Measurements from ENCODE around the gene DAPK2.
"Not testable (repeated sequence)": the region's sequence is repeated elsewhere in the genome, so short reads cannot be mapped to it uniquely, and the experiment has no call there.

Gene DAPK2

DNA sequence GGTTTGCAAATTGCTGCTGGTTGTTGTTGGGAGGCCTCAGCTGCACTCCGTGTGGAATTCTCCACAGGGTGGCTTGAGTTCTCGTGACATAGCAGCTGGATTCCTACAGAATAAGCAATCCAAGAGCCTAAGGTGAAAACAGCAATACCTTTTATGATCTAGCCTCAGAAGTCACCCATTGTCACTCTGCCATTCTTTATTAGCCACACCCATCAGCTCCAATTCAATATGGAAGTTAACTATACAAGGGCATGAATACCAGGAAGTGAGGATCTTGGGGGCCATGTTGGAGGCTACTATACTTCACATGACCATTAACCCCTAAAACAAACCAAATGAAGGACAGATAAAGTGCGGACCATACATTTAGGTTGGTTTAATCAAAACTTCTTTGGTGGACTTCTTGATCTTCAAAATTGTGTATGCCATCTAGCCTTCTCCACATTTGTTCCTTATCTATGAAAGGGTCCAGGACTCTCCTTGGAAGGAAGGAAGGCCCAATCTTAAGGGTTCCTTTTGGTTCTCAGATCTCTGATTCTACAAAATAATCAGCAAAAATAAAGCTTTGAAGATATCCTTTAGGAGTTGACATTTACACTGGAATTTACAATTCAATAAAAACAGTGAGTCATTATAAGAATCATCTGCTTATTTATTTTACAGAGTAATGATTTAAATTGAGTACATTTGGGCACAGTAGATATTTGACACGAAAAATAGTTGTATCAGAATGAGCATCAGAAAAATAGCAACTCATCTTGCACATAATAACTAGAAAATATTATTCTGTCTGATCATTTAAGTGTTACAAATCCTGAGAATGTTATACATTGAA is 25.9 kb upstream of the DAPK2 start:
- no peak overlapping the region for H3K4me3 ChIP-seq (ENCODE audit: low read length)
- H3K27ac ChIP-seq (ENCODE audit: low read length), result no peak overlapping the region
- H3K9me3 ChIP-seq (ENCODE audit: control insufficient read depth, low read depth, low read length), result no peaks in the 10 kb centered on the region
- no peak overlapping the region for H3K9ac ChIP-seq (ENCODE audit: low read length)
- no peaks in the 10 kb centered on the region for H3K27me3 ChIP-seq (ENCODE audit: control insufficient read depth, insufficient read depth, low read length)
- H3K4me1 ChIP-seq (ENCODE audit: control insufficient read depth, low read depth, low read length), result no peaks in the 10 kb centered on the region
- H3K36me3 ChIP-seq (ENCODE audit: control insufficient read depth, low read depth, low read length), result peaks cover 20% of the 10 kb centered on the region

DNA sequence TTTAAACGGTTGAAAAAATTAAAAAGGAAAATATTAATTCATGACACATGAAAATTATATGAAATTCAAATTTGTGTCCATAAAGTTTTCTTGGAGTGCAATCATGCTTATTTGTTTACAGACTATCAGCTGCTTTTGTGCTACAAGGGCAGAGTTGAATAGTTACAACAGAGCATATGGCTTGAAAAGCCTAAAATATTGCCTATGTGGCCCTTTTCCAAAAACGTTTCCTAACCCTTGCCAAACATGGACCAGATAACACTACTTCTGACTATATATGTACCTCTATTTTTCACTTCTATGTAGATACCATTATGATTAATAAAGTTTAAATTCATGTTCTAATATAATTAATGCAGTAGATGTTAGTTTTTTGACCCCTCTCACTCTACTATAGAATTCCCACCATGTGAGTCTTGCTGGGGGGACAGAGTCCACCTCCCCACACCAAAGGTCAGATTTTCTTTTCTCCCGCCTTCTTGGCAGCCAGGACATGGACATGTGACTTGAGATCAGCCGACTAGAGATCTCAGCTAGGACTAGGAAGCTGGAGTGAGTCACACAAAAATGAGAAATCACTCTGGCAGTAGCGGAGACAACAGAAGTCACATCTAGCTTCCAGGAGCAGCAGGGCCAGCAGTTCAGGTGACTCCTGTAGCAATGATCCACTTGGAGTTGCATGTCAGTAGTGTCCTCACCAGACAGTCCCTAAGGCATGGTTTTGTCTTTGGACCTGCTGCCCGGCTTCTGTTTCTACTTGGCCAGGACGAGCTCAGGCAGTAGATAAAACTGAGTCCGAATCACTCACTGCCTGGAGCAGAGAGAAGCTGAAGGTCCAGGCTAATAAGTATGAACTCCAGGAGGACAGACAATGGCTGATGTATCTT is 24.9 kb upstream of the DAPK2 start:
- Histone ChIP-seq H3K27ac (ENCODE audit: low read length) (no peak overlapping the region), H3K27me3 (ENCODE audit: control insufficient read depth, insufficient read depth, low read length) (no peaks in the 10 kb centered on the region), H3K9me3 (ENCODE audit: control insufficient read depth, low read depth, low read length) (no peaks in the 10 kb centered on the region), H3K36me3 (ENCODE audit: control insufficient read depth, low read depth, low read length) (peaks cover 20% of the 10 kb centered on the region), H3K9ac (ENCODE audit: low read length) (no peak overlapping the region), H3K4me1 (ENCODE audit: control insufficient read depth, low read depth, low read length) (no peaks in the 10 kb centered on the region), H3K4me3 (ENCODE audit: low read length) (no peak overlapping the region)

DNA sequence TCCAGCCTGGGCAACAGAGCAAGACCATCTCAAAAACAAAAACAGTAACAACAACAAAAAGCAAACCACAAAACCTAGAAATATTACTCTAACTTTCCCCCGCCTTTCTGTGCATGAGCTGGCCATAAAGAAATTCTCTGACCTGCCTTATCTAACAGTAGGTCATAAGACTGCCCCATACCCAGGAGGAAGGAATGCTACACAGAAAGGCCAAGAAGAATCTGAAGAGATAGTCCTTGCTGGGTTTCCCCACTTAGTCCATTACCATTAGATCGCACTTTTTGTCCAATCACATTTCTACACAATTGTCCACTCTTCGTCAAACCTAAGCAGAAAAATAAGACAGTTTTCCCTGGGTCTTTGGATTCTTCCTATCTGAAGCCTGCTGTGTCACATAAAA is 23.8 kb upstream of the DAPK2 start:
- H3K4me3 ChIP-seq (ENCODE audit: low read length), result no peak overlapping the region
- no peaks in the 10 kb centered on the region for H3K27me3 ChIP-seq (ENCODE audit: control insufficient read depth, insufficient read depth, low read length)
- peaks cover 17% of the 10 kb centered on the region for H3K36me3 ChIP-seq (ENCODE audit: control insufficient read depth, low read depth, low read length)
- H3K27ac ChIP-seq (ENCODE audit: low read length), result no peak overlapping the region
- H3K9ac ChIP-seq (ENCODE audit: low read length), result no peak overlapping the region
- H3K9me3 ChIP-seq (ENCODE audit: control insufficient read depth, low read depth, low read length), result no peaks in the 10 kb centered on the region
- H3K4me1 ChIP-seq (ENCODE audit: control insufficient read depth, low read depth, low read length), result no peaks in the 10 kb centered on the region

DNA sequence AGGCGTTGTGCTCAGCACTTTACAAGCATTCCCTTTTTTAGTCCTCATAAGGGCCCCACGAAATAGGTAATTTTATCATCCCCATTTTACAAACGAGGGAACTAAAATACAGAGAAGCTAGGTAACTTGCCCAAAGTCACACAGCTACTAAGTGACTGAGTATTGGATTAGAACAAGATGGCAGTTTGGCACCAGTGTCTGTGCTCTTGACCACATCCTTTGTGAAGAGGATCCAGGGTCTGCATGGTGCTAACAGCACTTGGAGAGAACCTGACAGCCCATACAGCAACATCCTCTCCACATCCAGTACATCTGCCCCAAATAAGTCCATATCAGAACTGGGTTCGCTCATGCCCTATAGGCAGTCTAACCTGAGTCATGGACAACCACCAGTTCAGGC is 21.8 kb upstream of the DAPK2 start:
- H3K27ac ChIP-seq (ENCODE audit: low read length), result no peak overlapping the region
- no peak overlapping the region for H3K4me3 ChIP-seq (ENCODE audit: low read length)
- H3K36me3 ChIP-seq (ENCODE audit: control insufficient read depth, low read depth, low read length), result peaks cover 15% of the 10 kb centered on the region
- no peaks in the 10 kb centered on the region for H3K27me3 ChIP-seq (ENCODE audit: control insufficient read depth, insufficient read depth, low read length)
- no peaks in the 10 kb centered on the region for H3K4me1 ChIP-seq (ENCODE audit: control insufficient read depth, low read depth, low read length)
- no peak overlapping the region for H3K9ac ChIP-seq (ENCODE audit: low read length)
- no peaks in the 10 kb centered on the region for H3K9me3 ChIP-seq (ENCODE audit: control insufficient read depth, low read depth, low read length)

GRCh38 chr15:64067564-64068030 is 21.3 kb upstream of the DAPK2 start:
- Histone ChIP-seq H3K36me3 (ENCODE audit: control insufficient read depth, low read depth, low read length) (peaks cover 10% of the 10 kb centered on the region), H3K9me3 (ENCODE audit: control insufficient read depth, low read depth, low read length) (no peaks in the 10 kb centered on the region), H3K27ac (ENCODE audit: low read length) (no peak overlapping the region), H3K4me1 (ENCODE audit: control insufficient read depth, low read depth, low read length) (no peaks in the 10 kb centered on the region), H3K27me3 (ENCODE audit: control insufficient read depth, insufficient read depth, low read length) (no peaks in the 10 kb centered on the region), H3K4me3 (ENCODE audit: low read length) (no peak overlapping the region), H3K9ac (ENCODE audit: low read length) (no peak overlapping the region)

DNA sequence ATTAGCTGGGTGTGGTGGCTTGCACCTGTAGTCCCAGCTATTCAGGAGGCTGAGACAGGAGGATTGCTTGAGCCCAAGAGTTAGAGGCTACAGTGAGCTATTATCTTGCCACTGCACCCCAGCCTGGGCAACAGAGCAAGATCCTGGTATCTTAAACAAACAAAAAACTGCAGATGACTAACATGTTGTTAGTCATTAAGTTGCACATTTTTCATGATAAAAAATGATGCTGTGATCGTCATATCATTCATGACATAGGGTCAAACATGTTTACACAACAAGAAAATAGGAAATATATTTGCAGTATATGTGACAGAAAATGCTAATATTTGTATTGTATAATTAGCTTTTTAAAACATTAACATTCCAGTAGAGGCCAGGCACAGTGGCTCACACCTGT is 20.2 kb upstream of the DAPK2 start:
- H3K4me3 ChIP-seq (ENCODE audit: low read length), result no peak overlapping the region
- H3K27ac ChIP-seq (ENCODE audit: low read length), result no peak overlapping the region
- H3K36me3 ChIP-seq (ENCODE audit: control insufficient read depth, low read depth, low read length), result peaks cover 5% of the 10 kb centered on the region
- H3K9me3 ChIP-seq (ENCODE audit: control insufficient read depth, low read depth, low read length), result no peaks in the 10 kb centered on the region
- H3K27me3 ChIP-seq (ENCODE audit: control insufficient read depth, insufficient read depth, low read length), result no peaks in the 10 kb centered on the region
- H3K9ac ChIP-seq (ENCODE audit: low read length), result no peak overlapping the region
- H3K4me1 ChIP-seq (ENCODE audit: control insufficient read depth, low read depth, low read length), result no peaks in the 10 kb centered on the region

DNA sequence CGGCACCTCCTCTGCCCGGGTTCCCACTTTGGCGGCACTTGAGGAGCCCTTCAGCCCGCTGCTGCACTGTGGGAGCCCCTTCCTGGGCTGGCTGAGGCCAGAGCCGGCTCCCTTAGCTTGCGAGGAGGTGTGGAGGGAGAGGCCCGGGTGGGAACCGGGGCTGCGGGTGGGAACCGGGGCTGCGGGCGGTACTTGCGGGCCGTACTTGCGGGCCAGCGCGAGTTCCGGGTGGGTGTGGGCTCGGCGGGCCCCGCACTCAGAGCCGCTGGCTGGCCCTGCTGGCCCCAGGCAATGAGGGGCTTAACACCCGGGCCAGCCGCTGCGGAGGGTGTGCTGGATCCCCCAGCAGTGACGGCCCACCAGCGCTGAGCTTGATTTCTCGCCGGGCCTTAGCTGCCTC is 14.4 kb upstream of the DAPK2 start:
- Histone ChIP-seq H3K9me3 (ENCODE audit: control insufficient read depth, low read depth, low read length) (no peaks in the 10 kb centered on the region), H3K27me3 (ENCODE audit: control insufficient read depth, insufficient read depth, low read length) (no peaks in the 10 kb centered on the region), H3K36me3 (ENCODE audit: control insufficient read depth, low read depth, low read length) (no peaks in the 10 kb centered on the region), H3K27ac (ENCODE audit: low read length) (no peak overlapping the region), H3K4me3 (ENCODE audit: low read length) (no peak overlapping the region), H3K9ac (ENCODE audit: low read length) (no peak overlapping the region), H3K4me1 (ENCODE audit: control insufficient read depth, low read depth, low read length) (no peaks in the 10 kb centered on the region)

GRCh38 chr15:64059104-64059503 is 12.8 kb upstream of the DAPK2 start:
- not testable (repeated sequence) for H3K9ac ChIP-seq (ENCODE audit: low read length); H3K27ac ChIP-seq (ENCODE audit: low read length); H3K4me1 ChIP-seq (ENCODE audit: control insufficient read depth, low read depth, low read length); H3K4me3 ChIP-seq (ENCODE audit: low read length); H3K9me3 ChIP-seq (ENCODE audit: control insufficient read depth, low read depth, low read length); H3K27me3 ChIP-seq (ENCODE audit: control insufficient read depth, insufficient read depth, low read length); H3K36me3 ChIP-seq (ENCODE audit: control insufficient read depth, low read depth, low read length)

DNA sequence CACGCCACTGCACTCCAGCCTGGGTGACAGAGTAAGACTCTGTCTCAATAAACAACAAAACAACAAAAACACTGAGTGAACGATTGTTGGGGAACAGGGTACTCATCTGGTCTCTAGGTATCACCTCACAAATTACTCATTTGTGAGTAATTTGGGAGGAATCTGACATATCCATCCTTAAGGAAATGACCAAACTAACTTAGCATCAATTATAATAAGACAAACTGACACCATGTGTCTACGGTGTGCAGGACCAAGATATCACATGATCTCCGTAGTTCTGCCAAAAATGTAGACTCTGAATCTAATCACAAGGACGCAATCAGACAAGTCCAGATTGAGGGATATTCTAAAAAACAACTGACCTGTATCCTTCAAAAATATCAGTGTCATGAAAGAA is 12.0 kb upstream of the DAPK2 start:
- Histone ChIP-seq H3K4me3 (ENCODE audit: low read length) (no peak overlapping the region), H3K36me3 (ENCODE audit: control insufficient read depth, low read depth, low read length) (no peaks in the 10 kb centered on the region), H3K27ac (ENCODE audit: low read length) (no peak overlapping the region), H3K4me1 (ENCODE audit: control insufficient read depth, low read depth, low read length) (no peaks in the 10 kb centered on the region), H3K9me3 (ENCODE audit: control insufficient read depth, low read depth, low read length) (no peaks in the 10 kb centered on the region), H3K27me3 (ENCODE audit: control insufficient read depth, insufficient read depth, low read length) (no peaks in the 10 kb centered on the region), H3K9ac (ENCODE audit: low read length) (no peak overlapping the region)

GRCh38 chr15:64053674-64054073 is 7.4 kb upstream of the DAPK2 start:
- not testable (repeated sequence) for H3K9ac ChIP-seq (ENCODE audit: low read length); H3K27me3 ChIP-seq (ENCODE audit: control insufficient read depth, insufficient read depth, low read length); H3K36me3 ChIP-seq (ENCODE audit: control insufficient read depth, low read depth, low read length); H3K9me3 ChIP-seq (ENCODE audit: control insufficient read depth, low read depth, low read length); H3K27ac ChIP-seq (ENCODE audit: low read length); H3K4me3 ChIP-seq (ENCODE audit: low read length); H3K4me1 ChIP-seq (ENCODE audit: control insufficient read depth, low read depth, low read length)

DNA sequence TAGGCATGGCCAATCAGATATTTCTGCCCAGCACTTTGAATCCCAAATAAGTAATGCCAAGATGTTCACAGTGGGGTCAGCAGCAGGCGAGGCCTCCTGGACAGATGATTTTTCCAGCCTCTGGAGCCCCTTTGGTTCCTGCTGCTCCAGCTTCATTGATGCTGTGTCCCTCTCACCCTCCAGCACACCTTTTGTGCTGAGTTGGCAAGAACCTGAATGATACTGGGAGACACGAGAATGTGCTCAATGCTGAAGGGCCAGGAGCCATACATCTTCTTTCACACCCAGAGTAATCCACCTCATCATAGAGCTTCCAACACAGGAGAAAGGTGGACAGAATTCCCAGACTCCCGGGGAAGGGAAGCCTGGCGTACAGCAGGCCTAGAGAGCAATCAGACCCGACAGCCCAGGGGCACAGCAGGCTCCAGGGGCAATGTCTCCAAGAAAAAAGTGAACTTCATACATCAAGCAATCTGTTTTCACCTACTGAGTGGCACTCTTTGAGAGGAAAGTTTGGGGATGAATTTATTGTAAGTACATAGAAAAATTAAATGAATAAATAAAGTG is 6.7 kb upstream of the DAPK2 start:
- Histone ChIP-seq H3K36me3 (ENCODE audit: control insufficient read depth, low read depth, low read length) (no peaks in the 10 kb centered on the region), H3K27me3 (ENCODE audit: control insufficient read depth, insufficient read depth, low read length) (peaks cover 1% of the 10 kb centered on the region), H3K4me3 (ENCODE audit: low read length) (no peak overlapping the region), H3K4me1 (ENCODE audit: control insufficient read depth, low read depth, low read length) (peaks cover 6% of the 10 kb centered on the region), H3K9me3 (ENCODE audit: control insufficient read depth, low read depth, low read length) (no peaks in the 10 kb centered on the region), H3K27ac (ENCODE audit: low read length) (no peak overlapping the region), H3K9ac (ENCODE audit: low read length) (no peak overlapping the region)

Measured in iPS-18a (cell line).